HepG2 (cell line): ENCODE data around the gene ARHGEF16. TPM values are rescaled to one million over a fixed set of nuclear protein-coding genes. Genes with fewer than 3 reads are reported as not detected.

Source experiments
- CREM ChIP-seq, 2 experiments: sonication (generic) in 1 of 2; formaldehyde crosslinking in 1 of 2; IDR thresholded peaks; 2 replicates each; pipeline versions ENCODE4 v1.4.0 to v1.6.1; 2016 to 2020; ENCODE audit warnings: antibody characterized with exemption in 1 of 2, mild to moderate bottlenecking in 1 of 2, missing genetic modification reagents in 1 of 2
- EZH2 ChIP-seq: conservative IDR thresholded peaks from 2 replicates; pipeline ENCODE4 v1.6.1; 2012; ENCODE audit warnings: mild to moderate bottlenecking, low read depth, low read length, moderate library complexity
- FOXP1 ChIP-seq, 2 experiments: fragments of 450-650 bp in 1 of 2; IDR thresholded peaks; 2 replicates each; pipeline ENCODE4 v1.6.1; 2017 to 2018; ENCODE audit warnings: antibody characterized with exemption in 1 of 2
- HNRNPUL1 ChIP-seq: fragments of 200-400 bp; formaldehyde crosslinking; IDR thresholded peaks from 2 replicates; pipeline ENCODE4 v1.6.1; 2017; ENCODE audit warnings: low read depth, mild to moderate bottlenecking, low read length, moderate library complexity
- ISL2 ChIP-seq: sonication (generic); formaldehyde crosslinking; IDR thresholded peaks from 2 replicates; pipeline ENCODE4 v1.5.0; 2020; ENCODE audit warnings: missing genetic modification reagents
- KLF11 ChIP-seq: IDR thresholded peaks from 2 replicates; pipeline ENCODE4 v1.6.1; 2016; ENCODE audit warnings: missing compliant biosample characterization
- MZF1 ChIP-seq: sonication (generic); formaldehyde crosslinking; IDR thresholded peaks from 2 replicates; pipeline ENCODE4 v1.8.1; 2023; ENCODE audit warnings: mild to moderate bottlenecking, missing genetic modification reagents, borderline replicate concordance
- PHF21A ChIP-seq: sonication (generic); formaldehyde crosslinking; IDR thresholded peaks from 2 replicates; pipeline ENCODE4 v1.5.0; 2020; ENCODE audit warnings: mild to moderate bottlenecking, missing genetic modification reagents
- PTBP1 ChIP-seq: fragments of 200-400 bp; formaldehyde crosslinking; IDR thresholded peaks from 2 replicates; pipeline ENCODE4 v1.6.1; 2018; ENCODE audit warnings: low read length, low read depth; ENCODE audit not compliant: poor library complexity, severe bottlenecking
- SAP130 ChIP-seq: IDR thresholded peaks from 2 replicates; pipeline ENCODE4 v1.6.1; 2016; ENCODE audit warnings: low read depth
- SATB2 ChIP-seq: sonication (generic); formaldehyde crosslinking; IDR thresholded peaks from 2 replicates; pipeline ENCODE4 v1.5.0; 2020; ENCODE audit warnings: missing genetic modification reagents
- TAF15 ChIP-seq: fragments of 200-400 bp; formaldehyde crosslinking; IDR thresholded peaks from one replicate; pipeline ENCODE4 v1.6.1; 2018; ENCODE audit warnings: mild to moderate bottlenecking, low read depth, low read length; ENCODE audit not compliant: poor library complexity, severe bottlenecking
- TCF12 ChIP-seq, 2 experiments: fragments of 450-650 bp in 1 of 2; sonication (generic) in 1 of 2; formaldehyde crosslinking in 1 of 2; IDR thresholded peaks; 2 replicates each; pipeline versions ENCODE4 v1.6.1 to v1.8.0; 2017 to 2022; ENCODE audit warnings: antibody characterized with exemption in 1 of 2, mild to moderate bottlenecking in 1 of 2, missing genetic modification reagents in 1 of 2, moderate library complexity in 1 of 2
- TEAD3 ChIP-seq: optimal IDR thresholded peaks from 2 replicates; pipeline ENCODE3; 2016; ENCODE audit warnings: borderline replicate concordance
- ZNF777 ChIP-seq: sonication (generic); formaldehyde crosslinking; IDR thresholded peaks from 2 replicates; pipeline ENCODE4 v1.4.0; 2020; ENCODE audit warnings: missing genetic modification reagents
- ZNF878 ChIP-seq: sonication (generic); formaldehyde crosslinking; IDR thresholded peaks from 2 replicates; pipeline ENCODE4 v1.8.1; 2023; ENCODE audit warnings: mild to moderate bottlenecking, missing genetic modification reagents, moderate library complexity
- polyA plus RNA-seq, 8 experiments: library from polyadenylated mRNA; depleted of rRNA in 3 of 8; stranded (reverse) in 7 of 8; unstranded in 1 of 8; fragments of >200 nt; fragmentation: Illumina TruSeq in 4 of 8; extraction: Trizol in 4 of 8; gene quantifications; 2 replicates each; pipeline versions ENCODE4 v1.2.1 to v1.2.3, GENCODE V29; 2011 to 2016; ENCODE audit warnings: low read depth in 4 of 8, missing spikeins in 1 of 8, mixed read lengths in 1 of 8; ENCODE audit not compliant: insufficient read depth in 1 of 8
- total RNA-seq, 5 experiments: library from RNA; depleted of rRNA; stranded (reverse); fragments of >200 nt; fragmentation: Illumina TruSeq; extraction: Trizol; gene quantifications; 2 replicates each; pipeline ENCODE4 v1.2.3, GENCODE V29; 2016; ENCODE audit warnings: low read depth in 1 of 5
- TF ChIP-seq, protein P1 (sequence below): sonication (generic); formaldehyde crosslinking; IDR thresholded peaks from 2 replicates; pipeline ENCODE4 v1.4.0; 2020; ENCODE audit warnings: missing genetic modification reagents, borderline replicate concordance
- TF ChIP-seq, protein P2 (sequence below): sonication (generic); formaldehyde crosslinking; conservative IDR thresholded peaks from 2 replicates; pipeline ENCODE4 v1.4.0; 2020; ENCODE audit warnings: missing genetic modification reagents
- TF ChIP-seq, protein P3 (sequence below): sonication (generic); formaldehyde crosslinking; IDR thresholded peaks from 2 replicates; pipeline ENCODE4 v1.8.1; 2023; ENCODE audit warnings: mild to moderate bottlenecking, missing genetic modification reagents

The ARHGEF16 gene
- total and polyA plus RNA-seq, 2 of the 13 experiments (the other 11 are each of a cell fraction or from before 2014, with no cell fraction given), result 20.3 to 39.9 TPM

- TF ChIP-seq ZNF878 (no peak), TCF12 (IDR thresholded peaks at IDR 0.05) (no peak), TCF12 (CRISPR knock-in tag; IDR thresholded peaks at IDR 0.05) (no peak), FOXP1 (IDR thresholded peaks at IDR 0.05) (no peak), FOXP1 (CRISPR knock-in tag; IDR thresholded peaks at IDR 0.05) (no peak), EZH2 (no peak), PTBP1 (no peak), HNRNPUL1 (no peak), KLF11 (CRISPR knock-in tag) (no peak), ISL2 (no peak), CREM (IDR thresholded peaks at IDR 0.05) (no peak), CREM (CRISPR knock-in tag; IDR thresholded peaks at IDR 0.05) (no peak), SAP130 (CRISPR knock-in tag) (peak; percentile 43), TEAD3 (CRISPR knock-in tag) (peak; percentile 58), ZNF777 (CRISPR knock-in tag) (no peak), MZF1 (CRISPR knock-in tag) (no peak), SATB2 (CRISPR knock-in tag) (peak; percentile 76; the same call in 1 of the 2 replicates), PHF21A (CRISPR knock-in tag) (peak; percentile 17; the same call in 1 of the 2 replicates), TAF15 (no peak)
- TF ChIP-seq, protein P1, sequence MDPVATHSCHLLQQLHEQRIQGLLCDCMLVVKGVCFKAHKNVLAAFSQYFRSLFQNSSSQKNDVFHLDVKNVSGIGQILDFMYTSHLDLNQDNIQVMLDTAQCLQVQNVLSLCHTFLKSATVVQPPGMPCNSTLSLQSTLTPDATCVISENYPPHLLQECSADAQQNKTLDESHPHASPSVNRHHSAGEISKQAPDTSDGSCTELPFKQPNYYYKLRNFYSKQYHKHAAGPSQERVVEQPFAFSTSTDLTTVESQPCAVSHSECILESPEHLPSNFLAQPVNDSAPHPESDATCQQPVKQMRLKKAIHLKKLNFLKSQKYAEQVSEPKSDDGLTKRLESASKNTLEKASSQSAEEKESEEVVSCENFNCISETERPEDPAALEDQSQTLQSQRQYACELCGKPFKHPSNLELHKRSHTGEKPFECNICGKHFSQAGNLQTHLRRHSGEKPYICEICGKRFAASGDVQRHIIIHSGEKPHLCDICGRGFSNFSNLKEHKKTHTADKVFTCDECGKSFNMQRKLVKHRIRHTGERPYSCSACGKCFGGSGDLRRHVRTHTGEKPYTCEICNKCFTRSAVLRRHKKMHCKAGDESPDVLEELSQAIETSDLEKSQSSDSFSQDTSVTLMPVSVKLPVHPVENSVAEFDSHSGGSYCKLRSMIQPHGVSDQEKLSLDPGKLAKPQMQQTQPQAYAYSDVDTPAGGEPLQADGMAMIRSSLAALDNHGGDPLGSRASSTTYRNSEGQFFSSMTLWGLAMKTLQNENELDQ (CRISPR knock-in tag), result no peak
- TF ChIP-seq, protein P2, sequence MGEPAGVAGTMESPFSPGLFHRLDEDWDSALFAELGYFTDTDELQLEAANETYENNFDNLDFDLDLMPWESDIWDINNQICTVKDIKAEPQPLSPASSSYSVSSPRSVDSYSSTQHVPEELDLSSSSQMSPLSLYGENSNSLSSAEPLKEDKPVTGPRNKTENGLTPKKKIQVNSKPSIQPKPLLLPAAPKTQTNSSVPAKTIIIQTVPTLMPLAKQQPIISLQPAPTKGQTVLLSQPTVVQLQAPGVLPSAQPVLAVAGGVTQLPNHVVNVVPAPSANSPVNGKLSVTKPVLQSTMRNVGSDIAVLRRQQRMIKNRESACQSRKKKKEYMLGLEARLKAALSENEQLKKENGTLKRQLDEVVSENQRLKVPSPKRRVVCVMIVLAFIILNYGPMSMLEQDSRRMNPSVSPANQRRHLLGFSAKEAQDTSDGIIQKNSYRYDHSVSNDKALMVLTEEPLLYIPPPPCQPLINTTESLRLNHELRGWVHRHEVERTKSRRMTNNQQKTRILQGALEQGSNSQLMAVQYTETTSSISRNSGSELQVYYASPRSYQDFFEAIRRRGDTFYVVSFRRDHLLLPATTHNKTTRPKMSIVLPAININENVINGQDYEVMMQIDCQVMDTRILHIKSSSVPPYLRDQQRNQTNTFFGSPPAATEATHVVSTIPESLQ (CRISPR knock-in tag), result no peak
- TF ChIP-seq, protein P3, sequence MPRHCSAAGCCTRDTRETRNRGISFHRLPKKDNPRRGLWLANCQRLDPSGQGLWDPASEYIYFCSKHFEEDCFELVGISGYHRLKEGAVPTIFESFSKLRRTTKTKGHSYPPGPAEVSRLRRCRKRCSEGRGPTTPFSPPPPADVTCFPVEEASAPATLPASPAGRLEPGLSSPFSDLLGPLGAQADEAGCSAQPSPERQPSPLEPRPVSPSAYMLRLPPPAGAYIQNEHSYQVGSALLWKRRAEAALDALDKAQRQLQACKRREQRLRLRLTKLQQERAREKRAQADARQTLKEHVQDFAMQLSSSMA (CRISPR knock-in tag), result no peak
Observed at GRCh38 chr1:3453891-3454810, at the start of gene ARHGEF16 (continued).
